Lung (tissue), 12 donors: Measurements from ENCODE around the gene ASTL. TPM values are rescaled to one million over a fixed set of nuclear protein-coding genes. Genes with fewer than 3 reads are reported as not detected.

ENCODE experiments used
- ATAC-seq: fragments of 200-7000 bp; cut with Tn5 transposase; one replicate; pipeline ENCODE4 v1.9.1; 2020; ENCODE audit warnings: moderate number of reproducible peaks; ENCODE audit not compliant: insufficient read depth, low FRiP score
- DNase-seq, 3 donors: peaks; one replicate each; pipeline ENCODE4 v3.0.0-alpha.2; 2013 to 2017
- H3K27ac ChIP-seq, 2 donors: one replicate each; pipeline ENCODE4 v1.5.1; 2013; ENCODE audit warnings: mild to moderate bottlenecking in 2 of 2, moderate library complexity in 2 of 2, control low read depth in 1 of 2, inconsistent platforms in 1 of 2, low read depth in 1 of 2, low read length in 1 of 2
- H3K27me3 ChIP-seq, 3 donors: one replicate each; pipeline ENCODE4 v1.5.1; 2013; ENCODE audit warnings: low read length in 2 of 3; ENCODE audit not compliant: control insufficient read depth in 3 of 3, insufficient read depth in 3 of 3
- H3K36me3 ChIP-seq, 4 donors: one replicate each; pipeline ENCODE4 v1.5.1; 2013; ENCODE audit warnings: low read length in 4 of 4, mild to moderate bottlenecking in 1 of 4, moderate library complexity in 1 of 4; ENCODE audit not compliant: control insufficient read depth in 4 of 4, insufficient read depth in 4 of 4
- H3K4me1 ChIP-seq, 5 donors: one replicate each; pipeline ENCODE4 v1.5.1; 2013; ENCODE audit warnings: low read length in 5 of 5, mild to moderate bottlenecking in 2 of 5, moderate library complexity in 1 of 5; ENCODE audit not compliant: control insufficient read depth in 5 of 5, insufficient read depth in 5 of 5
- H3K4me3 ChIP-seq: one replicate; pipeline ENCODE4 v1.5.1; 2013; ENCODE audit warnings: mild to moderate bottlenecking, control low read depth, moderate library complexity
- H3K9ac ChIP-seq, 2 donors: one replicate each; pipeline ENCODE4 v1.5.1; 2013; ENCODE audit warnings: low read length in 2 of 2, control low read depth in 1 of 2; ENCODE audit not compliant: insufficient read depth in 1 of 2
- H3K9me3 ChIP-seq, 4 donors: one replicate each; pipeline ENCODE4 v1.5.1; 2013; ENCODE audit warnings: low read length in 3 of 4, mild to moderate bottlenecking in 1 of 4, moderate library complexity in 1 of 4; ENCODE audit not compliant: control insufficient read depth in 4 of 4, insufficient read depth in 3 of 4
- WGBS, 2 donors: extraction: QIAGEN DNeasy Blood & Tissue Kit; methylation state at CpG; one replicate each; pipeline ENCODE4 v1.1.7; 2013; 5-methylcytosine and 5-hydroxymethylcytosine counted together
- polyA plus RNA-seq, 2 donors: library from polyadenylated mRNA; stranded (reverse); fragments of 200-250 nt; gene quantifications; one replicate each; pipeline ENCODE4 v1.2.1, GENCODE V29; 2013
- total RNA-seq, 2 donors: library from RNA; depleted of rRNA in 1 of 2; stranded (reverse); fragments of >200 nt in 1 of 2; gene quantifications; one replicate each; pipeline ENCODE4 v1.2.1, GENCODE V29; 2014 to 2021
- TF ChIP-seq, protein P1 (sequence below): IDR thresholded peaks from 2 replicates; pipeline ENCODE4 v1.5.1; 2012; ENCODE audit warnings: mild to moderate bottlenecking; ENCODE audit errors: control extremely low read depth, extremely low read depth
- donor health status: control.
- donor health status: control.
- donor health status: Bipolar disorder and iron deficiency.
- donor health status: healthy.
- donor health status: DM: yes; HTN: yes; CAD: no.

ASTL gene
- total and polyA plus RNA-seq, 4 donors: 0.14 to 0.34 TPM; not detected in 2

DNA sequence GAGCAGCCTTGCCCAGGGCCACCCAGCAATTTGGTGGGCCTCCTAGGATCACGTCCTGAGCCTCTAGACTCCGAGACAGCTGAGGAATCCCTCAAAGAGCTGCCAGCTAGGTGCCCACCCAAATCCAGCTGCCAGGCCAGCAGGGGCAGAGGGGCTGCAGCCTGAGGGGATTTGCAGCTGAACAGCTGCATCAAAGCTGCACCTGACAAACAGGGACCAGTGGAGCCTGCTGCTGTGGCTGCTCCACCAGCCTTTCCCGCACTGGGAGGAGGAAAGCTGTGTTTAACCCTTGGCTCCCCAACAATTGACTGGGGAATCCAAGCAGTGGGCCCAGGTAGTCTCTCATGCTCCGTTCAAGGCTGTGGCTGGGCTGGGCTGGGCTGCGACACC lies 30.2 kb downstream of the ASTL start:
- 47 to 61% methylated on average over 5 of the region's 5 CpGs for WGBS, 2 donors
- no peaks in the 10 kb centered on the region for H3K36me3 ChIP-seq
- ATAC-seq (no peak), DNase-seq (no peak)
- no peak overlapping the region for H3K27ac ChIP-seq
- peaks cover 0 to 12% (median 6%) of the 10 kb centered on the region in 5 donors for H3K4me1 ChIP-seq
- H3K27me3 ChIP-seq: peaks cover 0 to 2% (median 0%) of the 10 kb centered on the region in 3 donors
- TF ChIP-seq, protein P1, sequence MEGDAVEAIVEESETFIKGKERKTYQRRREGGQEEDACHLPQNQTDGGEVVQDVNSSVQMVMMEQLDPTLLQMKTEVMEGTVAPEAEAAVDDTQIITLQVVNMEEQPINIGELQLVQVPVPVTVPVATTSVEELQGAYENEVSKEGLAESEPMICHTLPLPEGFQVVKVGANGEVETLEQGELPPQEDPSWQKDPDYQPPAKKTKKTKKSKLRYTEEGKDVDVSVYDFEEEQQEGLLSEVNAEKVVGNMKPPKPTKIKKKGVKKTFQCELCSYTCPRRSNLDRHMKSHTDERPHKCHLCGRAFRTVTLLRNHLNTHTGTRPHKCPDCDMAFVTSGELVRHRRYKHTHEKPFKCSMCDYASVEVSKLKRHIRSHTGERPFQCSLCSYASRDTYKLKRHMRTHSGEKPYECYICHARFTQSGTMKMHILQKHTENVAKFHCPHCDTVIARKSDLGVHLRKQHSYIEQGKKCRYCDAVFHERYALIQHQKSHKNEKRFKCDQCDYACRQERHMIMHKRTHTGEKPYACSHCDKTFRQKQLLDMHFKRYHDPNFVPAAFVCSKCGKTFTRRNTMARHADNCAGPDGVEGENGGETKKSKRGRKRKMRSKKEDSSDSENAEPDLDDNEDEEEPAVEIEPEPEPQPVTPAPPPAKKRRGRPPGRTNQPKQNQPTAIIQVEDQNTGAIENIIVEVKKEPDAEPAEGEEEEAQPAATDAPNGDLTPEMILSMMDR: no peak
- no peak overlapping the region for H3K9ac ChIP-seq
- H3K4me3 ChIP-seq: no peak overlapping the region
- peaks cover 0 to 11% (median 3%) of the 10 kb centered on the region in 4 donors for H3K9me3 ChIP-seq

DNA sequence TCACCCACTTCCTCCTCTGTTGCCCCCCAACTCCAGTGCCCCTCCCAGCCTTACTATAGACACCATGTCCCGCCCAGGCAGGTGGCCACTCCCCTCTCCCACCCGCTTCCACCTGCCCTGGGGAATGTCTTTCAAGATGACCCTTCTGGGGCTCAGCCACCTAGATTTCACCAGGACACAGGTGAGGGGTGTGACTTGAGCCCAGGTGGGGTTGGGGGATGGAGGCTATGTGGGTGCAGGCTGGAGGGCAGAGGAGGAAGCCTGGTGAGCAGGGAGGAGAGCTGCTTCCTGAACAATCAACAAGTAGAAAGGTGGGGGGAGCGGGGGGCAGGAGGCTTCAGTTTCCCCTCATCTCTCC lies 30.6 kb downstream of the ASTL start:
- ATAC-seq (no peak), DNase-seq (no peak)
- Histone ChIP-seq H3K4me3 (no peak overlapping the region), H3K27me3 (peaks cover 0 to 2% (median 0%) of the 10 kb centered on the region in 3 donors), H3K4me1 (peaks cover 0 to 12% (median 6%) of the 10 kb centered on the region in 5 donors), H3K9me3 (peaks cover 0 to 11% (median 3%) of the 10 kb centered on the region in 4 donors), H3K36me3 (no peaks in the 10 kb centered on the region), H3K27ac (no peak overlapping the region), H3K9ac (no peak overlapping the region)
- WGBS, 2 donors: 68 to 81% methylated on average over 3 of the region's 3 CpGs
- TF ChIP-seq, protein P1: no peak

DNA sequence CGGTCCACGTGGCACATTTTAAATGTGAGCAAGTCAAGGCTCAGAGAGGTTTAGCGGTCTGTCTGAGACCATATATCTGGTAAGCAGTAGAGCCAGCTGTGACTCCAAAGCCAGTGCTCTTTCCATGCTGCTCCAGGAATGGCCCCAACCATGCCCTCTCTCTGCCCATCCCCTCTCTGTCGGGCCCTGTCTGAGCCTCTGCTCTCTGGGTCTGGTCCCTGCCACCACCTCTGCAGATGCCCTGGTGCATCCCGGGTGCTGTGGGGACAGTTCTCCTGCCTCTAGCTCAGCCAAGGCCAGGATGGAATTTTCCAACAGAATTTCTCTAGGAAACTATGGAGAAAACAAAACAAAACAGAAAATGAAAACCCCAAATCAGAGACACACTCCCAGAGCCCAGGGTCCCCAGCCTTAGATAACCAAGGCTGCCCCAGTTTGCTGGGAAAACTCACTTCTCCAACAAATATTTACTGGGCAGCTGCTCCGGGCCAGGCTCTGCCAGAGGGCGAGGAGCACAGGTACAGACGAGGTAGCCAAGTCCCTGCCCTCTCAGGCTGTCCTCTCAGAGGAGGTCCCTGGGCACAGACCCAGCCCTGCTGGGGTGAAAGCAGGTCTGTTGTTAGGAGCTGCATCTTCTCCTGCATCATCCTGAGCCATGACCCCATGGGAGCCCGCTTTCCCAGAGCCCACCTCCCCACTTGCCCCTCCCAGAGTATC lies 31.2 kb downstream of the ASTL start:
- ATAC-seq: no peak
- Histone ChIP-seq H3K9me3 (peaks cover 0 to 11% (median 3%) of the 10 kb centered on the region in 4 donors), H3K9ac (no peak overlapping the region), H3K4me1 (peaks cover 0 to 12% (median 6%) of the 10 kb centered on the region in 5 donors), H3K36me3 (no peaks in the 10 kb centered on the region), H3K27ac (no peak overlapping the region), H3K27me3 (peaks cover 0 to 2% (median 0%) of the 10 kb centered on the region in 3 donors), H3K4me3 (no peak overlapping the region)
- no peak for DNase-seq
- WGBS, 2 donors: 82 to 89% methylated on average over 9 of the region's 9 CpGs
- TF ChIP-seq, protein P1: no peak
